SH-SY5Y (cell line): ENCODE measurements around the gene ST8SIA2.

Experiments used
- GATA2 ChIP-seq: IDR thresholded peaks from 2 replicates; pipeline ENCODE4 v1.6.1; 2011; ENCODE audit warnings: mild to moderate bottlenecking, low read depth, low read length
- GATA3 ChIP-seq: IDR thresholded peaks from 2 replicates; pipeline ENCODE4 v1.6.1; 2011; ENCODE audit warnings: low read depth, mild to moderate bottlenecking, low read length, moderate library complexity

GRCh38 chr15:92510163-92510882 lies 116.6 kb downstream of the ST8SIA2 start:
- no peak for TF ChIP-seq GATA3
- no peak for TF ChIP-seq GATA2
